NCI-H2107 treated with DMSO at 0.1 percent for 48 hours (cell line): Measurements from ENCODE around the gene METTL26.

ENCODE experiments used
- DNase-seq: peaks from one replicate; lab custom pipeline; 2025; ENCODE audit not compliant: unreplicated experiment; lab: John Stamatoyannopoulos, UW

METTL26 gene

DNA sequence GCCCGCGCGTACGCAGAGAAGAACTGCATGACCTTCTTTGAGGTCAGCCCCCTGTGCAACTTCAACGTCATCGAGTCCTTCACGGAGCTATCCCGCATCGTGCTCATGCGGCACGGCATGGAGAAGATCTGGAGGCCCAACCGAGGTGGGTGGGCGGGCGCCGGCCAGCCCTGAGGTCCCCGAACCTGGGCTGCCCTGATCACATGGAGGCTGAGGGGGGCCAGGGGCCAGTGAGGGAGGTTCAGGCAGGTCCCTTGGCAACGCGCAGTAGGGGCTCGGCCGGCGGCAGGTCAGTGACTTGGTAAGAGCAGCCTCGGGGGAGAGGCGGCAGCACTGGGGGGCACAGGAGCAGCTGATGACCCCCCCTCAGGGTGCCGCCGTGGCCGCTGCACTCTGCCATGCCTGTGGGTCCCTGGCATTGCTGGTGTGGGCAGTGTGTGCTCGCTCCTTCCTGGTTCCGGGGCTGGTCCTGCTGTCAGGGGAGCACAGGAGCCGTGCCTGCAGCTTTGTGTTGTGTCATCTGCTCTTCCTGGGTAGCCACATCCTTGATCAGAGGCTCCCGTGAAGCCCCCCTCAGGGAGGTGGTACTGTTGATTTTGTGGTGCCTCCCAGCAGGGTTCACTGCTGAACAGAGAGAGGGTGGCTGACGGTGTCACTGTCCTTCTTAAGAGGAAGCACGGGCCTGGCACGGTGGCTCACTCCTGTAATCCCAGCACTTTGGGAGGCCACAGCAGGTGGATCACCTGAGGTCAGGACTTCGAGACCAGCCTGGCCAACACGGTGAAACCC lies 9.9 kb downstream of the METTL26 start:
- no peak for DNase-seq

DNA sequence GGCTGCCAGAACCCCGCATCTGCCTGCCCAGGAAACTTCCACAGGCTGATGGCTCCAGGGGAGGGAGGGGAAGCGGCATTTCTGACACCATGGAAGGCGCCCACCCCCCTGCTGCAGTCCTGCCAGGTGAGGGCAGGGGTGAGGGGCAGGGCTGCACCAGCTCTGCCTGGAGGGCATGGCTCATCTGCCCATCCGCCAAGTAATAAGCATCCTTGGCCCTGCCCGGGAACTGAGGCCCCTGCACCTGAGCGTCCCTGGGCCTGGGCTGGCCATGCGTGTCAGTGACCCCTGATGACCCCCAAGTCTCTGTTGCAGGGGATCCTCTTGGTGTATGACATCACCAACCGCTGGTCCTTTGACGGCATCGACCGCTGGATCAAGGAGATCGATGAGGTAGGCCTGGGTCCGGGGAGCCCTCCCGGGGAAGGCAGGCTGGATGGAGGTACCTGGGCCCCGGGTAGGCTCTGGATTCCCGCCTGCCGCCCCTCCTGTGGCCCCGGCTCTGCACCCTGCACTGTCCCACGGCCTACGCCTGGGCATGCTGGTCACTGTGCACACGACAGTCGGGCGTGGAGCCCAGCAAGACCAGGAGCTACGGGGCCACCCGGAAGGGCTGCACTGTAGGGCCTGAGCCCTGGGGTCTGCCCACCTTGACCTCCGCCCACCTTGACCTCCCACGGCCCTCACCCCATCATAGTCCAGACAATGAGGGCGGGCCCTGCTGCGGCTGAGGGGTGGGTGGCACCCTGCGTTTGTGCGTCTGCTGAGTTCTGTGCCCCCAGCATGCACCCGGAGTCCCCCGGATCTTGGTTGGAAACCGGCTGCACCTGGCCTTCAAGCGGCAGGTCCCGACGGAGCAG lies 10.8 kb downstream of the METTL26 start:
- no peak for DNase-seq

DNA sequence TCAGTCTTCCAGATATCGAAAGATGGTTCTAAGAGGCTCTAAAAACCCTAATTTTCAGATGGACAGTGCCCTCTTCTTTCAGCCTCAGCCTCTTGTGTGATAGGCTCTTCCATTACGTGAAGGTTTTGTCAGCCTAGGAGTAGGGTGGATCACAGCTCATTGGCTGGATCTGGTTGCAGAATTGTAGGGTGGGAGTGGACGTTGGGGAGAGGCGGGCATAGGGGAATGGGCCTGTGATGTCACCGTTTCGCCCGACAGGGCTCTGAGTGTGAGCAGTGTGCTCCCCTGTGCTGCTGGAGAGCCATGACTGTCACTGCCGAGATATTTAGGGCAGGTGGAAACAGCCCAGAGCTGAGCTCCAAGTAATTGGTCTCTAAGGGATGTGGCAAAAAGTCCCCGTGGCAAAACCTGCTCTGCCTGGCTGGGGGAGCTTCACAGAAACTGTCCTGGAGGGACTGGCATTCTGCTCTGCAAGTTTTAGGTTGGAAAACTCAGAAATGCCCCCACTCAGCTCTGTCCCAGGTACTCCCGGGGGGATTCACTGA lies 11.5 kb downstream of the METTL26 start:
- DNase-seq: no peak

DNA sequence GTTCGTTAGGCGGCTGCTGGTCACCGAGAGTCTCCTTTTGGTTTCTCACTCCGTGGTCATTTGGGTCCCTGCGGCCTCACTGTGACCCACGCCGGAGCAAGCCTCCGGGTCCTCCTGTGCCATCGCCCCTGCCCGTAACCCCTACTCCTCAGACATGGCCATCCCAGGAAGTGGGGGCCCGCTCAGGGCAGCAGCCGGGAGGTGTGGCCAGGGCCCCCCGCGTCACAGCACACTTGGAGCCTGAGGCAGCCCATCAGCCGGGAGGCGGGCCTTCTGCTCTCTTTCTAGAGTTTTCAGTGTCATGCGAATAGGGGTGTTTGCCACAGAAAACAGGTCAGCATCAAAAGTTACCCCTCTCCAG lies 13.2 kb downstream of the METTL26 start:
- DNase-seq: no peak

DNA sequence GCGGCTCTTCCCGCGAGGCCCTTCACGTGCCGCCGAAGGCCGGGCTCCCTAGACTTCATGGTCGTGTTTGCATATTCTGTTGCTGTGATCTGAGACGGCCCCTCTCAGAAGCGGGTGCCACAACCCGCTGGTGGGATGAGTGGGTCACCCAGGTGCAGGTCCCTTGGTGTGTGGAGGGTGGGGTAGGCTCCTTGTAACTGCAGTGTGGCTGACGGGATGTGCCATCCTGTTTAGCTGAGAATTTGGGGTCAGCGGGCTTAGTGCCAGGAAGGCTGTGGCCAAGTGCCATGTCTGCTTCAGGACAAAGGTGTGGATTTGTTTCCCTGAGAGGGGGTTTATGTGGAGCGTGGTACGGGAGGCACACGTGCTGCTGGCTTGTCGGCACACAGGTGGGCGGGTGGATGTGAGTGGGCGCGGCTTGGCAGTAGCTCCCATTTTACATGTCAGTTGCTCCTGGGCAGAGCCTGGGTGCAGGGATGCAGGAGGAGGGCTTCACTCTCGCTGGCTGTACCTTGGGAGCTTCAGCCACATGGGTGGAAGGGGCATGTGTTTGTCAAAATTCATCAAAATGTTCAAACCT lies 14.5 kb downstream of the METTL26 start:
- no peak for DNase-seq

DNA sequence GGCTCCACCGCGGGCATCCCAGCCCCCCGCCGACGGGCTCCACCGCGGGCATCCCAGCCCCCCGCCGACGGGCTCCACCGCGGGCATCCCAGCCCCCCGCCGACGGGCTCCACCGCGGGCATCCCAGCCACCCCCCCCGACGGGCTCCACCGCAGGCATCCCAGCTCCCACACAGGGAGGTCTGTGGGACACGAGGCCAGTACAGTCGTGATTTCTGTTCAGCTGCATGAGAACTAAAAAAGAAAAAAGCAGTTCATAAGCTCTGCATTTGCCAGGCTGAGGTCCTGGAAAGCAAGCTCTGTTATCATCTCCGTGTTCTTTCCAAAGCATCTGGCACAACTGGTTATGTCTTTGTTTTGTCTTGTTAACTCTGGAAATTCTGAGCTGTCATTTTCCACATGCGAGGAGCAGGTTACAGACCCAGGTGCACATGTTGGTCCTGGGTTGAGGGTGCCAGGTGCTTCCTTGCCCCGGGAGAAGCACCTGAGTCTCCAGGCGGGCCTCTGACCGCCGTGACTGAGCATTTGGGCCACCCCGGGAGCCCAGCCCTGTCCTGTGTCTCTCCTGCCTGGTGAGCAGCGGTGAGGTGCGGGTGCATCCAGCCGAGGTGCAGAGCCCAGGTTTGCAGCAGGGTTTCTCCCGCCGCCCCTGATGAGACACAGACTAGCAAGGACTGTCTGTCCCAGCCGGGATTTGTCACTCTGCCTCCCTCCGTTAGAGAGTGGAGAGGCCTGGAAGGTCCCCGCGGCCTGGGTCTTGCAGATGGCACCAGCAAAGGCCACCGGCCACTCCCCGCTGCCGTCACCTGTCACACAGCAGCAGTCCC lies 15.2 kb downstream of the METTL26 start:
- no peak for DNase-seq

DNA sequence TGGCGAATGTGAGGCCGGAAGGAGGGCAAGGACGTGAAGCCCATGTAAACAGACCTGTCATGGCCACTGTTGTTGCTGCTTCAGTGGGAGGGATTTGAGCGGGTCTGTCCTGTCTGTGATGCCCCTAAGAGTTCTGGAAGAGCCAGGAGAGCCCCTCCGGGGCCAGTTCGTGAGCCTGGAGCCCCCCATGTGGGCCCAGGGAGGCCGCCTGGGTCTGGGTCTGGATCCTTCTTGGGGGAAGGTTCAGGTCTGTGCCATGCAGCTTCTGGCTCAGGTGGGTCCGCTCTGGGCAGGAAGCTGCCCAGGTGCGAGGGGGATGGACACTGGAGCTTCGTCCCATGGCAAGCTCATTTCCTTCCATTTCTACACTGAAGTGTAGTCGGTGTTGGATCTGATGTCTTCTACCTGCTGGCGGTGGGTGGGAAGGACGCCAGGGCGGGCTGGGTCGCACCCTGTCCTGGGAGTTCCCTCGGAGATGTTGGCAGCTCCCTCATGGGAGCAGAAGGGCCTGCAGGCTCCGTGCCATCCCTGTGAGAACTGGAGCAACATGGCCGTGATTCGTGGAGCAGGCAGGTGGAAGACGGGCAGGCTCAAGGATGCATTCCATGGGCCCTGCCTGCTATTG lies 16.5 kb downstream of the METTL26 start:
- DNase-seq: no peak

DNA sequence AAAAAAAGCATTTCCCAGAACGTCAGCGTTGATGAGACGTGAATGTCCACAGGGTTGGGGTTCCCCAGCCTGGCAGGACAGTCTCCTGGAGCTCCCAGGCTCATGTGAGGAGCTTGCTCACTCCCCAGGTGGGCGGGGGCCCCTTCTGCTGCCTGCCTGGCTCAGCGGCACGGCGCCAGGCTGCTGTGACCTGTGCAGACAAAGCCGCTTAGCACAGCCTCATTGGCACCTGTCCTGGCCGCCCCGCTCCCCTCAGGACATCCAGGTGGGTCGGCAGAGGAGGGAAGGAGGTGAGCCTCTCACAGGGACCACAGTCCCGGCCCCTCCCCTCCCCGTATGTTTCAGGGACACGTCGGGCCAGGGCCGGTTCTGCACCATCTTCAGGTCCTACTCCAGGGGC lies 18.2 kb downstream of the METTL26 start:
- DNase-seq: no peak

DNA sequence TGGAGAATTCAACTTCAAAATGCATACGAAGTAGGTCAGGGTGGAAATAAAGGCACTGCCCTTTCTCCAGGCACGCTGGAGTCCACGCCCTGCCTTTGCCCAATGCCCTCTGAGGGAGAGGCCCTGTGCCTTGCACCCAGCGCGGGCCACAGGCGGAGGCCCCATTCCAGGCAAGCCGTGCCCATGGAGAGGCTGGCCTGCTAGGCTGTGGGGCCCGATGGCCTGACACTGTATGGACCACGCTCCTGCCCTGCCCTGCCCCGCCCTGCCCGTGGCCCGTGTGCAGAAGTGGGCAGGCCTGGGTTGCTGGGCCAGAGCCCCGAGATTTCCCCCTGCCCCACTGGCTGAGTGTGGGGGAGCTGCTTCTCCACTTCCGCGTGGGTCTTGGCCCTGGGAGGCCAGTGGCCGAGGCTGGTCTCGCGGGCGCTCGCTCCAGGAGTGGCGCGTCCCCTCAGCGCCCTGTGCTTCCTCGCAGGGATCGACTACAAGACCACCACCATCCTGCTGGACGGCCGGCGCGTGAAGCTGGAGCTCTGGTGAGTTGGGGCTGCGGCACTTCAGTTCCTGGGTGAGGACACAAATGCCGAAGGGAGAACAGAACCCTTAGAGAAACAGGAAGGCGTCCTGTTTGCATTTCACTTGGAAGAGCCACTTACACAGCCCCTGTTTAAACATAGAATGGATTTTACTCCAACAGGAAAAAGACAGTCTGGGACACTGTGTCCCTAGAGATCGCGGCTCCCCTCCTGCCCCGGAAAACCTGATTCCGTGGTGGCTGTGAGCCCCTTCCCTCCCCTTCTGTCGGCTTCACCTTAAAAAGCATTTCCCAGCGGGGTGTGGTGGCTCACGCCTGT lies 19.1 kb downstream of the METTL26 start:
- DNase-seq: no peak

DNA sequence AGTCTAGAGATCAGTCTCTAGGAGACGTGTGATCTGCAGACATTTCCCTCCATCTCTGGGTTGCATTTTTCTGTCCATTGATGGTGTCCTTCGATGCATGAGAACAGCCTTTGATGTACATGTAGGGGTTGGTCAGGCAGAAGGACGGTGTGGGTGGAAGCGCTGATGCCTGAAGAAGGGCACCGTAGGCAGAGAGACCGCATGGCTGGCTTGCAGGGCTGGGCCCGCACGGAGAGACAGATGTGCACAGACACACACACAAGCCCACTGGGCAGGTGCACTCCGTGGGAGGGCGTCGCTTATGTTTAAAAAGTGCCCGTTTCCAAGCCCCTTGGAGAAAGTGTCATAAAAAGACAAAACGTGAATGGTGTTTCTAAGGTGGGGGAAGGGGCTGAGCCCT lies 21.0 kb downstream of the METTL26 start:
- no peak for DNase-seq

DNA sequence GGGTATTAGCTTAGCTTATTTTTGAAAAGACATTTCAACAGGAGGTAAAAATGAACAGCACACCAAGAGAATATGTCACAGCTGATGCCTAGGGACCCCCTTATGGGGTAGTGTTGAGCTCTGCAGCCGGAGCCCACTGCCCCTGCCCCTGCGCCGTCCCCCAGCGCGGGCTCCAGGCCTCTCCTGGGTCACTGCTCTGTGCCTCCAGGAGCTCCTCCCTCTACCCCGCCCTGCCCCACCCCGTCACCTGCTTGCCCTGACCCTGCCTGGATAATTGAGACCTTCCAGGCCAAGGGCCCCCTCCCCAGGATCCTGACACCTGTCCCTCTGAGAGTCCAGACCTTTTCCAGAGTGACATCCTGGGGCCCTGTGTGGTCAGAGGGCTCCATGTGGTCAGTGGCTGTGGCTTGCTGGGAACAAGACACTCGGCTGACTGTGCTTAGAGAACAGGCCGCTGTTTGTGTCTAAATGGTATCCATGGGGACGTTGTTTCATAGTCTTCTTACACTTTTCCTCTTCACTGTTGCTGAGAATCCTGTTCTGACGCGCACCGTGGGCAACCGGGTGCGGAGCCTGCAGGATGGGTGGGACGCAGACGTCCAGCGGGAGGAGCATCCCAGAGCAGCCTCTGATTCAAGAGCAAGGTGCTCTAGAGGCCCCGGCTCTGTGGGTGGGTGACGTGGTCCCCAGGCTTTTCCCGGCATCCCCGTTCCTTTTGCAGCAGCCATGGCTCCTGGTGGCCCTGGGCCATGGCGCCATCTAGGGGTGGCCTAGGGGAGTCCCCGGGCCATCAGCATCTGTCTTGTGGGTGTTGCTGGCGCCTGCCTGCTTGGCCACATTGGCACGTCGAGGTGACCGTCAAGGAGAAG lies 25.4 kb downstream of the METTL26 start:
- DNase-seq: no peak

DNA sequence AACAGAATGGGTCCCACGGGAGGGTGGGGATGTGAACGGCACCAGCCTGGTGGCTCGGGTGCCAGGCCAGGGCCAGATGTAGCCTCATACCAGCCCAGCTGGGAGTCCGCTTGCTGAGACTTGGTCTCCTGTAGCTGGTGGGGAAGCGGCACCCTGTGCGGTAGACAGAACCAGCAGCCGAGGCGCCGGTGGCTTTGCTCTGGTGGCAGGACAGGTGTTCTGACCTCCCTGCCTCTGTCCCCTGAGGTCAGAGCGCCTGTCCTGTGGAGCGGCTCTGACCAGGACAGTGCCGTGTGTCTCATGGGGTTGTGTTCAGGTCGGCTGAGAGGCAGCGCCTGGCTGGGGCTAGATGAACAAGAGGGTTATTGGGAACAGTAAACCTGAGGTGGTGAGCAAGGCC lies 26.1 kb downstream of the METTL26 start:
- no peak for DNase-seq

DNA sequence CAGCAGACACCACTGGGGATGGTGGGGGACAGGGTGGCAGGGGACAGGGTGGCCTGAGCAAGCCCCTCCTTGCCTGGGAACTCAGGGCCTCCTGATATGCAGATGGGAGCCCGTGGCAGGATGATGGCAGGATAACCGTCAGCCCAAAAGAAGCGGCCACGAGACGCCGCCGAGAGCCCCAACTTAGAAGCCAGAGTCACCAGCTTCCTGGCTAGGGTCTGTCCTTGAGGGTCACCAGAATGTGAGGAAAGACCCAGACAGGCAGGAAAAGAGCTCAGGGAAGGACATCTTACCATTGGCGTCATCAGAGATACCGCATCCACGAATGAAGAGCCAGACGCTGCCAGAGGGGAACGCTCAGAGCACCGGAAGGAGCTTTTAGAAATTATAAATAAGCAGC lies 26.8 kb downstream of the METTL26 start:
- DNase-seq: no peak

DNA sequence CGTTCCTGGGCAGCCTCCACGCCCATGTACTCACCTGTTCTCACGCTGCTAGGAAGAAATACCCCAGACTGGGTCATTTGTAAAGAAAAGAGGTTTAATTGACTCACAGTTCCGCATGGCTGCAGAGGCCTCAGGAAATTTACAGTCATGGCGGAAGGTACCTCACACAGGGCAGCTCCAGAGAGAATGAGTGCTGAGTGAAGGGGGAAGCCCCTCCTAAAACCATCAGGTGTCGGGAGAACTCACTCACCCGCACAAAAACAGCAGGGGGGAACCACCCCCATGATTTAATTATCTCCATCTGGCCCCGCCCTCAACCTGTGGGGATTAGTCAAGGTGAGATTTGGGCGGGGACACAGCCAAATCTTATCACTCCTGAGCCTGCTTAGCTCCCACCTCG lies 28.1 kb downstream of the METTL26 start:
- DNase-seq: no peak

DNA sequence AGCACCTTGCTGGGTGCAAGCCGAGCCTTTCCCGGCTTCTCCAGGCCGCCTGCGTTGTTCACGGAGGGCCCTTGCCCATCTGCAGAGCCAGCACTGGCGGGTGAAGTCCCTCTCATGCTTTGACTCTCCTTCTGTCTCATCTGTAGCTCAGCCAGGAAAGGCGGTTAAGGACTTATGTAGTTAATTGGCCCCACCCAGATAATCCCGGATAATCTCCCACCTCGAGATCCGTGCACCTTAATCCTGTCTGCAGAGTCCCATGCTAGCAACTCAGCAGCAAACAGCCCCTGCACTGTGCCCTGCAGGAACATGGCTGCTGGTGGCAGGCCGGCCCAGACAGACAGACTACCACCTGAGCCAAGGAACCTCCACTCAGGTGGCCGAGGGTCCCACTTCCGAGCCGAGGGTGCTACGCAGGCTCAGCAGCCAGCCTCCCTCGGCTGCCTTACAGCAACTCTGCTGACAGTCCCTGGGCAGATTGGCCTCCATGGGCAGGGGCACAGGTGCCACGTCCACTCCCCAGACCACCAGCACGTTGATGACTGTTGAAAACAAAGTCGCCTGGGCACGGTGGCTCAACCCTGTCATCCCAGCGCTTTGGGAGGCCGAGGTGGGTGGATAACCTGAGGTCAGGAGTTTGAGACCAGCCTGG lies 29.3 kb downstream of the METTL26 start:
- no peak for DNase-seq

DNA sequence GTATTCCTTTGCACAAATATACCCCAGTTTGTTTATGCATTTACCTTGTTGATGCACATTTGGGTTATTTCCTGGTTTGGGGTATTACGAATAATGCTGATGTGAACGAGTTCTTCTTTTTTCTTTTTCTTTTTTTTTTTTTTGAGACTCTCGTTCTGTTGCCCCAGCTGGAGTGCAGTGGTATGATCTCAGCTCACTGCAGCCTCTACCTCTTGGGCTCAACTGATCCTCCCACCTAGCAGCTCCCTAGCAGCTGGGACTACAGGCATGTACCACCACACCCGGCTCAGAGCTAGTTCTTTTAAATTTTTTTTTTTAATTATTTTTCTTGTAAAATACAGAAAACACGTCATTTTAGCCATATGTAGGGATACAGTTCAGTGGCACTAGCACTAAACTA lies 32.2 kb downstream of the METTL26 start:
- no peak for DNase-seq

DNA sequence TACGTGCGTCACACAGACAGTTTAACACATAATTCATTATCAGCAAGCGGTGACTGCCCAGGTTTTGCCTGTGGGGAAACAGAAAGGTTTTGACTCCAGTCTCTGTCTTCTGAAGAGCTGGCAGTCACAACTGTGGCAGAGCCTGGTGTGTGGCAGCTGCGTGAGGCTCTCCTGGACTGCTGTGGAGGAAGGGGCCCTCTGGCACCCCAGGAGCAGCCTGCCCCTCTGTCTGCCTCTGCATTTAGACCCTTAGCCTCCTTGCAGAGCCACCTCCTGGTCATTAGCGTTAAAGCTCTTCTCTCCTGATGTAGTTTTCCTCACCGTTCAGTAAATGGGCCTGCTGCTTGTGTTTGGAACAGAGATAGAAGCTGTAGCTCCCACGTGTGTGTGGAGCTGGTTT lies 35.3 kb downstream of the METTL26 start:
- no peak for DNase-seq
